NCI-H1105 treated with DMSO at 0.1 percent for 48 hours (cell line): ENCODE data around the gene PNMA6E.

Experiments
- DNase-seq: peaks from one replicate; lab custom pipeline; 2025; lab: John Stamatoyannopoulos, UW

The PNMA6E gene

GRCh38 chrX:153349952-153350351, 51.2 kb downstream of the PNMA6E start:
- DNase-seq = no peak

DNA sequence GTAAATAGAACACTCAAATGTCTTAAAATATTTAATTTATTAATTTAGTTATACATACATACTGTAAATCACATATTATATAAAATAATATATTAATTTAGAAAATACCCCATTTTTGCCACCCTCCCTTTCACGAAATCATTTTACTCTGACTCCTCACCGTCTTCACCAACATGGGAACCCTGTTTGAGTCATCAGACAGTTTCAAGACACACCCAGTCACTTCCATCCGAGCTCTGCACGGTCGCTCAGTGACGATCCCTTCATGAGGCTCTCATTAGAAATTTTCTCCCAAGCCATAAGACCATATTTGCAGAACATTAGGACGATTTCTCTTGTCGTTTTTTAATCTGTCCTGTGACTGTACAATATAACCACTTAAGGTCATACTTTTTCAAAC, 52.7 kb downstream of the PNMA6E start:
- no peak for DNase-seq

DNA sequence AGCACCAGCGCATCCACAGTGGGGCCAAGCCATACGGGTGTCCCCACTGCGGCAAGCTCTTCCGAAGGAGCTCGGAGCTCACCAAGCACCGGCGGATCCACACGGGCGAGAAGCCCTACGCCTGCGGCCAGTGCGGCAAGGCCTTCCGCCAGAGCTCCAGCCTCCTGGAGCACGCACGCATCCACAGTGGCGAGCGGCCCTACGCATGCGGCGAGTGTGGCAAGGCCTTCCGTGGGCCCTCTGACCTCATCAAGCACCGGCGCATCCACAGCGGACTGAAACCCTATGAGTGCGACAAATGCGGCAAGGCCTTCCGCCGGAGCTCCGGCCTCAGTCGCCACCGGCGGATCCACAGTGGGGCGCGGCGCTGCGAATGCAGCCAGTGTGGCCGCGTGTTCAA, 53.6 kb downstream of the PNMA6E start:
- DNase-seq = no peak
